GM13976 (cell line): Measurements from ENCODE around the gene CCR4.
A peak's percentile ranks its signal among the peaks of the same experiment; 100 is the strongest.
"Not testable (repeated sequence)": the region's sequence is repeated elsewhere in the genome, so short reads cannot be mapped to it uniquely, and the experiment has no call there.

Experiments used
- DNase-seq: peaks from one replicate; pipeline ENCODE4 v3.0.0; 2012; ENCODE audit warnings: low spot score
- CTCF ChIP-seq: IDR thresholded peaks from 2 replicates; pipeline ENCODE4 v1.5.1; 2012; ENCODE audit warnings: borderline replicate concordance, mild to moderate bottlenecking; ENCODE audit not compliant: insufficient read depth; ENCODE audit errors: extremely low read depth, missing control alignments, control extremely low read depth
- in situ Hi-C: fragments of 300-500 bp; cut with MboI; formaldehyde crosslinking; loops from one replicate; pipeline ENCODE4 v1.12.0; 2022; ENCODE audit warnings: low sequenced_read_pairs, mixed read lengths, inconsistent platforms; ENCODE audit not compliant: unreplicated experiment

CCR4 gene

GRCh38 chr3:32945136-32945535 is 6.3 kb upstream of the CCR4 start:
- no peak for TF ChIP-seq CTCF
- no peak for DNase-seq
- in situ Hi-C loops, result loop anchor here (25.0 kb wide), 1 partner anchor 433 kb away; the partner anchor contains the start of gene CMTM6

- in situ Hi-C loops, result loop anchor here (25.0 kb wide), 1 partner anchor 433 kb away; the partner anchor contains the start of gene CMTM6
- not testable (repeated sequence) for DNase-seq
Measured at GRCh38 chr3:32945598-32945997, 5.8 kb upstream of the CCR4 start.

GRCh38 chr3:32946973-32947788 is 4.3 kb upstream of the CCR4 start:
- no peak for DNase-seq
- in situ Hi-C loops, result loop anchor here (25.0 kb wide), 1 partner anchor 435 kb away; the partner anchor contains the start of gene CMTM6
- TF ChIP-seq CTCF, result no peak

- in situ Hi-C loops, result loop anchor here (25.0 kb wide), 1 partner anchor 436 kb away; the partner anchor contains the start of gene CMTM6
- DNase-seq, result peak; percentile 64
- TF ChIP-seq CTCF, result peak; percentile 70
Measured at GRCh38 chr3:32947789-32948238, 3.6 kb upstream of the CCR4 start.

GRCh38 chr3:32948625-32949445 is 2.6 kb upstream of the CCR4 start:
- DNase-seq, result no peak
- in situ Hi-C loops, result loop anchor here (25.0 kb wide), 1 partner anchor 437 kb away; the partner anchor contains the start of gene CMTM6
- TF ChIP-seq CTCF, result no peak

- in situ Hi-C loops, result loop anchor here (5.0 kb wide), 1 partner anchor 122 kb away; no protein-coding TSS in a partner anchor
- TF ChIP-seq CTCF, result no peak
- no peak for DNase-seq
Measured at GRCh38 chr3:32950516-32950915, 928 bp upstream of the CCR4 start.
